H9 (cell line): Measurements from ENCODE around the gene CROT. TPM values are rescaled to one million over a fixed set of nuclear protein-coding genes. Genes with fewer than 3 reads are reported as not detected.

Experiments
- DNase-seq: peaks from one replicate; pipeline ENCODE4 v3.0.0-alpha.2; 2017
- H2AFZ ChIP-seq: one replicate; pipeline ENCODE4 v1.6.1; 2013; ENCODE audit warnings: mild to moderate bottlenecking, low read length, control low read depth, moderate library complexity
- H2AK5ac ChIP-seq: 2 replicates; pipeline ENCODE4 v1.6.1; 2013; ENCODE audit warnings: low read length, control low read depth, mixed read lengths; ENCODE audit not compliant: insufficient read length
- H2BK120ac ChIP-seq: one replicate; pipeline ENCODE4 v1.6.1; 2013; ENCODE audit warnings: low read depth, mild to moderate bottlenecking, low read length, control low read depth, inconsistent platforms; ENCODE audit not compliant: poor library complexity, severe bottlenecking
- H2BK12ac ChIP-seq: 2 replicates; pipeline ENCODE4 v1.6.1; 2013; ENCODE audit warnings: low read length, control low read depth, mixed read lengths, low read depth; ENCODE audit not compliant: insufficient read length
- H2BK15ac ChIP-seq: 2 replicates; pipeline ENCODE4 v1.6.1; 2013; ENCODE audit warnings: low read depth, low read length, control low read depth
- H2BK20ac ChIP-seq: one replicate; pipeline ENCODE4 v1.6.1; 2013; ENCODE audit warnings: low read depth, mild to moderate bottlenecking, low read length, control low read depth, inconsistent platforms; ENCODE audit not compliant: poor library complexity, severe bottlenecking
- H2BK5ac ChIP-seq: 2 replicates; pipeline ENCODE4 v1.6.1; 2013; ENCODE audit warnings: low read length, control low read depth, mixed read lengths; ENCODE audit not compliant: insufficient read length
- H3K14ac ChIP-seq: 2 replicates; pipeline ENCODE4 v1.6.1; 2013; ENCODE audit warnings: low read length, control low read depth; ENCODE audit not compliant: insufficient read depth
- H3K18ac ChIP-seq: 2 replicates; pipeline ENCODE4 v1.6.1; 2013; ENCODE audit warnings: low read depth, mild to moderate bottlenecking, mixed read lengths, low read length, control low read depth; ENCODE audit not compliant: insufficient read length
- H3K23ac ChIP-seq: 2 replicates; pipeline ENCODE4 v1.6.1; 2013; ENCODE audit warnings: low read length, control low read depth, mixed read lengths, low read depth; ENCODE audit not compliant: insufficient read length
- H3K23me2 ChIP-seq: 2 replicates; pipeline ENCODE4 v1.6.1; 2013; ENCODE audit warnings: low read depth, mild to moderate bottlenecking, mixed read lengths, low read length, control low read depth; ENCODE audit not compliant: insufficient read length, poor library complexity, severe bottlenecking
- H3K27ac ChIP-seq: 2 replicates; pipeline ENCODE4 v1.5.1; 2013; ENCODE audit warnings: low read length, control low read depth, mixed read lengths, low read depth; ENCODE audit not compliant: insufficient read length
- H3K27me3 ChIP-seq: 2 replicates; pipeline ENCODE4 v1.6.1; 2013; ENCODE audit warnings: low read length, control low read depth, inconsistent platforms; ENCODE audit not compliant: insufficient read depth
- H3K4ac ChIP-seq: 2 replicates; pipeline ENCODE4 v1.6.1; 2013; ENCODE audit warnings: low read depth, mild to moderate bottlenecking, control low read depth, inconsistent platforms, low read length, moderate library complexity
- H3K4me1 ChIP-seq: 2 replicates; pipeline ENCODE4 v1.6.1; 2013; ENCODE audit warnings: low read length, control low read depth, inconsistent platforms; ENCODE audit not compliant: insufficient read depth
- H3K4me2 ChIP-seq: 2 replicates; pipeline ENCODE4 v1.6.1; 2013; ENCODE audit warnings: low read length, control low read depth, mixed read lengths; ENCODE audit not compliant: insufficient read length, insufficient read depth
- H3K56ac ChIP-seq: 2 replicates; pipeline ENCODE4 v1.6.1; 2013; ENCODE audit warnings: low read depth, mild to moderate bottlenecking, mixed read lengths, low read length, control low read depth; ENCODE audit not compliant: insufficient read length
- H3K79me1 ChIP-seq: 2 replicates; pipeline ENCODE4 v1.6.1; 2013; ENCODE audit warnings: low read depth, mild to moderate bottlenecking, moderate library complexity, low read length, control low read depth, inconsistent platforms; ENCODE audit not compliant: insufficient read depth, poor library complexity, severe bottlenecking
- H3K79me2 ChIP-seq: 2 replicates; pipeline ENCODE4 v1.6.1; 2013; ENCODE audit warnings: low read length, control low read depth, inconsistent platforms; ENCODE audit not compliant: insufficient read depth
- H3K9ac ChIP-seq: 2 replicates; pipeline ENCODE4 v1.6.1; 2013; ENCODE audit warnings: low read length, control low read depth, mixed read lengths; ENCODE audit not compliant: insufficient read length; ENCODE audit errors: extremely low read depth
- H3K9me3 ChIP-seq: one replicate; pipeline ENCODE4 v1.6.1; 2013; ENCODE audit warnings: low read depth, low read length, inconsistent platforms; ENCODE audit not compliant: control insufficient read depth
- H3T11ph ChIP-seq: one replicate; pipeline ENCODE4 v1.6.1; 2013; ENCODE audit warnings: mild to moderate bottlenecking, low read length, control low read depth, inconsistent platforms
- H4K20me1 ChIP-seq: one replicate; pipeline ENCODE4 v1.6.1; 2013; ENCODE audit not compliant: control insufficient read depth, insufficient read length, insufficient read depth
- H4K5ac ChIP-seq: 2 replicates; pipeline ENCODE4 v1.6.1; 2013; ENCODE audit warnings: low read depth, mild to moderate bottlenecking, mixed read lengths, low read length, control low read depth; ENCODE audit not compliant: insufficient read length
- H4K8ac ChIP-seq: replicated peaks from 2 replicates; pipeline ENCODE4 v1.6.1; 2013; ENCODE audit warnings: low read length, control low read depth, mixed read lengths, low read depth; ENCODE audit not compliant: insufficient read length
- H4K91ac ChIP-seq: 2 replicates; pipeline ENCODE4 v1.6.1; 2013; ENCODE audit warnings: low read depth, mild to moderate bottlenecking, moderate library complexity, mixed read lengths, low read length, control low read depth; ENCODE audit not compliant: insufficient read length
- H3K27ac Mint-ChIP-seq, 3 experiments: 2 replicates in 2 of 3; 3 replicates in 1 of 3; pipeline ENCODE4 v1.8.0; 2020 to 2021; ENCODE audit warnings: mixed read lengths in 3 of 3, mild to moderate bottlenecking in 1 of 3, moderate library complexity in 1 of 3
- H3K27me3 Mint-ChIP-seq: 2 replicates; pipeline ENCODE4 v1.8.0; 2021; ENCODE audit warnings: low read depth, mild to moderate bottlenecking, moderate library complexity, mixed read lengths
- H3K36me3 Mint-ChIP-seq, 3 experiments: 2 replicates in 2 of 3; 3 replicates in 1 of 3; pipeline ENCODE4 v1.8.0; 2020 to 2021; ENCODE audit warnings: low read depth in 3 of 3, mixed read lengths in 3 of 3; ENCODE audit not compliant: insufficient read depth in 1 of 3
- H3K4me1 Mint-ChIP-seq, 2 experiments: 2 replicates each; pipeline ENCODE4 v1.8.0; 2020; ENCODE audit warnings: mixed read lengths in 2 of 2
- H3K4me3 Mint-ChIP-seq, 2 experiments: 2 replicates in 1 of 2; 3 replicates in 1 of 2; pipeline ENCODE4 v1.8.0; 2020 to 2021; ENCODE audit warnings: mild to moderate bottlenecking in 2 of 2, mixed read lengths in 2 of 2, moderate library complexity in 1 of 2
- H3K9me3 Mint-ChIP-seq, 2 experiments: 2 replicates in 1 of 2; 3 replicates in 1 of 2; pipeline ENCODE4 v1.8.0; 2020; ENCODE audit warnings: mild to moderate bottlenecking in 2 of 2, mixed read lengths in 2 of 2, moderate library complexity in 1 of 2
- total RNA-seq: library from RNA; stranded (reverse); gene quantifications from 2 replicates; pipeline ENCODE4 v1.2.1, GENCODE V29; 2021
- TF ChIP-seq, protein P1 (sequence below): fragments of 200-600 bp; sonication (generic); conservative IDR thresholded peaks from 3 replicates; pipeline ENCODE4 v1.8.0; 2021; ENCODE audit warnings: antibody characterized with exemption, mild to moderate bottlenecking

The CROT gene
- total RNA-seq, 1 experiment from 2014 or later = 6.0 TPM

DNA sequence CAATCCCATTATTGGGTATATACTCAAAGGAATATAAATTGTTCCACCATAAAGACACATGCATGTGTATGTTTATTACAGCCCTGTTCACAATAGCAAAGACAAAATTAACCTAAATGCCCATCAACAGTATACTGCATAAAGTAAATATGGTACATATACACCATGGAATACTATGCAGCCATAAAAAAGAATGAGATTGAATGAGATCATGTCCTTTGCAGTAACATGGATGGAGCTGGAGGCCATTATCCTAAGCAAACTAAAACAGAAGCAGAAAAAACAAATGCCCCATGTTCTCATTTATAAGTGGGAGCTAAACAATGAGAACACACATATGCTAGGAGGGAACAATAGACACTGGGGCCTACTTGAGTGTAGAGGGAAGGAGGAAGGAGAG is 44.7 kb upstream of the CROT start:
- Histone ChIP-seq H3K4me1 (no peaks in the 10 kb centered on the region), H4K5ac (no peak overlapping the region), H3T11ph (no peak overlapping the region), H2BK120ac (no peak overlapping the region), H2AK5ac (no peak overlapping the region), H2BK5ac (no peak overlapping the region), H3K79me1 (no peaks in the 10 kb centered on the region), H4K91ac (no peak overlapping the region), H4K8ac (no peak overlapping the region), H2BK20ac (no peak overlapping the region), H2AFZ (no peak overlapping the region), H3K4ac (no peak overlapping the region), H3K9me3 (no peaks in the 10 kb centered on the region), H3K18ac (no peak overlapping the region), H3K27ac (no peak overlapping the region), H3K23me2 (no peaks in the 10 kb centered on the region), H3K4me2 (no peak overlapping the region), H3K79me2 (no peaks in the 10 kb centered on the region), H4K20me1 (no peaks in the 10 kb centered on the region), H3K56ac (no peak overlapping the region), H3K14ac (no peak overlapping the region), H3K9ac (no peak overlapping the region), H2BK12ac (no peak overlapping the region), H2BK15ac (no peak overlapping the region), H3K27me3 (no peaks in the 10 kb centered on the region), H3K23ac (no peak overlapping the region)
- peaks cover 17 to 25% of the 10 kb centered on the region in 2 experiments for H3K9me3 Mint-ChIP-seq
- H3K27me3 Mint-ChIP-seq = no peaks in the 10 kb centered on the region; the same call in 1 of the 2 replicates
- peaks cover 4 to 9% (median 5%) of the 10 kb centered on the region in 3 experiments; a peak in 4 of 7 replicates for H3K36me3 Mint-ChIP-seq
- no peak overlapping the region for H3K27ac Mint-ChIP-seq
- DNase-seq = no peak
- TF ChIP-seq, protein P1, sequence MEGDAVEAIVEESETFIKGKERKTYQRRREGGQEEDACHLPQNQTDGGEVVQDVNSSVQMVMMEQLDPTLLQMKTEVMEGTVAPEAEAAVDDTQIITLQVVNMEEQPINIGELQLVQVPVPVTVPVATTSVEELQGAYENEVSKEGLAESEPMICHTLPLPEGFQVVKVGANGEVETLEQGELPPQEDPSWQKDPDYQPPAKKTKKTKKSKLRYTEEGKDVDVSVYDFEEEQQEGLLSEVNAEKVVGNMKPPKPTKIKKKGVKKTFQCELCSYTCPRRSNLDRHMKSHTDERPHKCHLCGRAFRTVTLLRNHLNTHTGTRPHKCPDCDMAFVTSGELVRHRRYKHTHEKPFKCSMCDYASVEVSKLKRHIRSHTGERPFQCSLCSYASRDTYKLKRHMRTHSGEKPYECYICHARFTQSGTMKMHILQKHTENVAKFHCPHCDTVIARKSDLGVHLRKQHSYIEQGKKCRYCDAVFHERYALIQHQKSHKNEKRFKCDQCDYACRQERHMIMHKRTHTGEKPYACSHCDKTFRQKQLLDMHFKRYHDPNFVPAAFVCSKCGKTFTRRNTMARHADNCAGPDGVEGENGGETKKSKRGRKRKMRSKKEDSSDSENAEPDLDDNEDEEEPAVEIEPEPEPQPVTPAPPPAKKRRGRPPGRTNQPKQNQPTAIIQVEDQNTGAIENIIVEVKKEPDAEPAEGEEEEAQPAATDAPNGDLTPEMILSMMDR = no peak
- peaks cover 4 to 6% of the 10 kb centered on the region in 2 experiments for H3K4me1 Mint-ChIP-seq
- H3K4me3 Mint-ChIP-seq = no peak overlapping the region
